ENCODE measurements around the gene OVCA2.

OVCA2 gene

GRCh38 chr17:2015314-2015713 lies 26.5 kb upstream of the OVCA2 start:
- no peak for FAIRE-seq

GRCh38 chr17:2016494-2016893 lies 25.3 kb upstream of the OVCA2 start:
- no peak for FAIRE-seq

GRCh38 chr17:2017274-2017941 lies 24.4 kb upstream of the OVCA2 start:
- no peak for FAIRE-seq

GRCh38 chr17:2018716-2019510 lies 22.9 kb upstream of the OVCA2 start:
- FAIRE-seq, result no peak

DNA sequence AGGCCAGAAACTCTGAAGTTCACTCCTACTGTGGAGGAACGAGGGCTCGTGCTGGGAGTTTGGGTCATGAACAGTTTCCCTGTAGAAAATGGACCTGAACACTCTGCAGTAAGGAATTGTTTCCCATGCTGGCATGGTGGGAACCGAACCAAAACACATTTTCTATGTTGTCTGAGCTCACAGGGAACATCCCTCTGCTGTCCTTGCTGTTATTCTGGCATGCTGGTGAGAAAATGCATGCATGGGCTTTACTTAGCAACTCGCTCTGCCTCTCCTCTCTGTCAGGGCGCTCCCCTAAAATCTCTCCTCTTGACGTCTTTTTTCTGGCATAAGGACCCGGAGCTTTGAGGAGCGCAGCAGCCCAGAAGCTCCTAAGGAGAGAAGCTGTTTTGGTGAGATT lies 22.1 kb upstream of the OVCA2 start:
- FAIRE-seq, result no peak

- no peak for FAIRE-seq
Measured at GRCh38 chr17:2020721-2021120, 21.1 kb upstream of the OVCA2 start.

DNA sequence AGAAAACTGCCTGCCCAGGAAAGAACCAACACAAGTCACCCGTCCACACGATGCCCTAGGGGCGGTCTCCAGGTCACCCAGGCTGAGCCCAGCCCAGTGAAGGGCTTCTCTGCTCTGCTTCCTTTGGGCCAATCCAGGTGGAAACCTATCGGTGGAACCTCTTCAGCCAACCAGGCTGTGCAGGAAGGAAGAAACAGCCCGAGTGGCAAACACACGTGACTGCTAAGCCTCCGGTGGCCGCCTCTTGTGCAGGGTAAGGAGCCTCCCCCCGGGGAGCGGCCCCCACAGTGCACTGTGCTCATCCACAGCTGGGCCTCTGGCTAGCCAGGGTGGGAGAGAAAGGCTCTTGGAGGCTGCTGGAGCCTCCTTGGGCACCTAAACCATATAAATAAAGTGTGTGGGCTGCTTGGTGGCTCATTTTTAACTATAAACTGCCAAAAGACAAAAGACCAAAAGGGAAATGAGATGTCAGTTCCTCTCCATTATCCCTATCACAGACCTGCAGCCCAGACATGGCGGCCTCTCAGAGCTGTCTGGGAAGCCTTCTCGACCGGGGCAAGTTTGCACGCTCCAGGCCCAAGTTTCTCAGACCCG lies 19.1 kb upstream of the OVCA2 start:
- FAIRE-seq, result no peak

- FAIRE-seq, result no peak
Measured at GRCh38 chr17:2023256-2023655, 18.6 kb upstream of the OVCA2 start.

GRCh38 chr17:2023692-2024571 lies 17.9 kb upstream of the OVCA2 start:
- FAIRE-seq, result no peak

DNA sequence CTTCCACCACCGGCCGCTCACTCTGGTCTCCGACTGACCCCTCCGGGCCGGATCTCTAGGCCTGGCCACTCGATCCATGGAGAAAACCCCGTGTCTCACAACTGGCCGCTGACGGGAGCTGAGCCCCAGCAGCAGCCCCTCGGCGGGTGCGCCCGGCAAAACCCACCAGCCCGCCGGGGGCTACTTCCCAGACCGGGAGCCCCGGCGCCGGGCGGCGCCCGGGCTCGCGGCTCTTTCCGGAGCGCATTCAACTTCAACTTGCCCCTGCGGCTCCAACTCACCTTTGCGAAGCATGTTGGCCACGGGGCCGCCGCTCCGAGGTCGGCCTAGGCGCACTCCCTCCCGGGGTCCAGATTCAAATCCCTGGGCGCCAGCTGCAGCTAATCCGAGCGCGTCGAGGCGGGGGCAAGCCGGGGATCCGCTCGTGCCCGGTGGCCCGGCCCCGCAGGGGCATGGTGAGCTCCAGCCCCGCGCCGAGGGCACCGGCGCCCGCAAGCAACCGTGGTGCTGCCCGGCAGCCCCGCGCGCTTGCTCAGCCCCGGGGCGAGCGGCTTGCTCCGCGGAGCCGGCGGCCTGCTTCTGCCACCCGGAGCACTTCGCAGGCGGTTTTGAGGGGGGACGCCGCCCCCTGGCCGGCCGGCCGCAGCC lies 17.1 kb upstream of the OVCA2 start:
- FAIRE-seq, result no peak

DNA sequence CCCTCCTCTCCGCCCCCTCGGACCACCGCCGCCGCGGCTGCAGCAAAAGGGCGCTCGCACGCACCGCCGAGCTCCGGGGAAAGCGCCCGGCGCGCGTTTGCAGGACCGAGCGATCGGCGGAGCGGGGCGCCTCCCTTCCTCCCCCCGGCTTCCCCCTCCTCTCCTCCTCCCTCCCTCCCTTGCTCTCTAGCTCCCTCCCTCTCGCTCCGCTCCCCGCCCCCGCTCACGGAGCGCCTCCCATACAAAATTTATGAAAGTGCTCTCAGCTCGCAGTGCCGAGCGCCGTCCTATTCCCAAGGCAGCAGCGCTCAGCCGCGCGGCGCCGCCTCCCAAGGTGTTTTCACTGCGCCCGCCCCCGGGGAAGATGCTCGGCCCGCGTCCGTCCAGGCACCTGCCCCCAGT lies 16.6 kb upstream of the OVCA2 start, which contains the start of gene RTN4RL1:
RTN4RL1 (minus strand) TSS at position 115 of the 402 bp plus-strand sequence. CDS start 469 bp downstream, outside the sequence.
- FAIRE-seq, result no peak

- FAIRE-seq, result no peak
Measured at GRCh38 chr17:2025622-2026309, 16.1 kb upstream of the OVCA2 start.

GRCh38 chr17:2027528-2028233 lies 14.1 kb upstream of the OVCA2 start:
- FAIRE-seq, result no peak

GRCh38 chr17:2028234-2028614 lies 13.6 kb upstream of the OVCA2 start:
- FAIRE-seq, result no peak

- FAIRE-seq, result no peak
Measured at GRCh38 chr17:2028737-2029136, 13.1 kb upstream of the OVCA2 start.

DNA sequence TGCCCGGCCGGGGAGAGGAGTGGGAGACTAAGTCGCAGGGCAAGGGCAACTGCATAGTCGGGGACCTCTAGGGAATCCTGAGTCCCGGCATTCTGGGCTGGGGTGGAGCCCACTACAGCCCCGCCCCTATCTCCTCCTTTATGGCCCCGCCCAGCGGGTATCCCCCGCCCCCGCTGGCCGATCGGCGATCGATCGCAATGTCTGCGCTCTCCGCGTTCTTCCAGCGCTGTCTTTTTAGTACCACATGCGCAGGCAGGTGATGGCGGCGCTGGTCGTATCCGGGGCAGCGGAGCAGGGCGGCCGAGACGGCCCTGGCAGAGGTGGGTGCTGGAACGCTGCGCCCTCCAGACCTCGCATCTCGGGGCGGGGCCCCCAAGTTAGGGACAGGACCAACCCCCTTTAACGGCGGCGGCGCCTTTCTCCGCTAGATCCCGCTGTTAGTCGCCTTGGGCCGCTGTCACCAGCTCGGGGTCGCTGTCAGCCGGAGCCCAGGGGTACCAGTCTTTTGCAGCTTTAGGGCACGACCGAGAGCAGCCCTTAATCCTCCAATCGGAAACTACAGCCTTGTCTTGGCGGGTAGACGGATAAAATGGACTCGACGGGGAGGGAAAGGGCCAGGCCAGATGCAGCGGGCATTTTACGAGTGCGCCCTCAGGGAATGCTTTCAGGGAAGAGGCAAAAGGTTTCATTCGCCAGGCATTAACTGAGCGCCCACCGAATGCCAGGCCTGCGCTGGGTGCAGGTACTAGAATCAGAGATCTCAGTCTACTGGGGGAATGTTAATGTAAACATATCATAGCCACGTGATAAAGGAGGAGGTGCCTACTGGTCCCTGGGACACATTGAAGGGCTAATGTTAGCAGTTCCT lies 11.7 kb upstream of the OVCA2 start, which contains the start of gene DPH1:
DPH1 (plus strand) TSS at position 243 of the 868 bp plus-strand sequence; CDS start at position 260, 17 bp downstream.
- FAIRE-seq, result peak; percentile 79

DNA sequence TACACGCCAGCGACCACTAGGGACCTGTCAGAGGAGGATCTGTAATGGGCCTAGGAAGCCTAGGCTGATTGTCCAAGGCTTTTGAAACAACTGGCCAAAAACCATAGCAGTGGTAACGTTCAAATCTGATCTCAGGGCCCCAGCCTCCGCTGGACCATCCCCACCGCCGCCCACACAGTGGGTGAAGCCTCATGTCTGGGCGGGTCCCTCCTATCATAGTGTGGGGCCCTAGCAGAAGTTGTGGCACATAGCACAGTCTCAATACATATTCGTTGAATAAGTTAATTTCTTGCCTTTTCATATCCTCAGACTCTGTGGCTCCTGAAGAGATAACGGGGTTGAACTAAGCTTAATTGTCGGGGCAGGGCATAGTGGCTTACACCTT lies 11.1 kb upstream of the OVCA2 start:
- no peak for FAIRE-seq

GRCh38 chr17:2033153-2033552 lies 8.7 kb upstream of the OVCA2 start:
- FAIRE-seq, result no peak

- FAIRE-seq, result no peak
Measured at GRCh38 chr17:2034157-2034556, 7.7 kb upstream of the OVCA2 start.
